ENCODE measurements around the gene FBXL14. TPM values are rescaled to one million over a fixed set of nuclear protein-coding genes. Genes with fewer than 3 reads are reported as not detected.

The FBXL14 gene
- total RNA-seq, 1 experiment from 2014 or later: 19.3 TPM

DNA sequence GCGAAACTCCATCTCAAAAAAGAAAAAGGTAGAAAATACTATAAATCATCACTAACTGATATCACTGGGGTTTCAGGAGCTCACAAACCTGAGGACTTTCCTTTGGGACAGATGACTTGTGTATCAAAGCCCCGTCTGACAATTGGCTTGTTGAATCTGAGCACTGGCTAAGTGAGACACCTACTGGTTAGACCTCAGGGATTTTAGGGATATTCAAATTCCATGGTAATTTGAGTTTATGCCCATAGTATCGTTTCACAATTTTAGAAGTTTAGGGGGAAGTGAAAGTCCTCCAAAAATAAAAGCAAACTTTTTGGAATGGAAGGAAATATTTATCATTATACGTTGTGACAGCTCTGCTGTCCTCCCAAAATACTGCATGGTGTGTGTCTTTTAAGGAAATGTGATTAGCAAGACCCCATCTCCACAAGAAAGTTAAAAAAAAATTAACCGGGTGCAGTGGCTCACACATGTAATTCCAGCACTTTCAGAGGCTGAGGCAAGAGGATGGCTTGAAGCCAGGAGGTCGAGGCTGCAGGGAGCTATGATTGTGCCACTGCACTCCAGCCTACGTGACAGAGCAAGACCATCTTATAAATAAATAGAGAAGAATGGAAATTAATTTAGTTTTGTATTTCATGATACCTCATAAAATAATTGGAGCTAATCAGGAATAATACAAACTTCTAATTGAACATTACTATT lies 49.2 kb downstream of the FBXL14 start:
- TF ChIP-seq, protein P1, sequence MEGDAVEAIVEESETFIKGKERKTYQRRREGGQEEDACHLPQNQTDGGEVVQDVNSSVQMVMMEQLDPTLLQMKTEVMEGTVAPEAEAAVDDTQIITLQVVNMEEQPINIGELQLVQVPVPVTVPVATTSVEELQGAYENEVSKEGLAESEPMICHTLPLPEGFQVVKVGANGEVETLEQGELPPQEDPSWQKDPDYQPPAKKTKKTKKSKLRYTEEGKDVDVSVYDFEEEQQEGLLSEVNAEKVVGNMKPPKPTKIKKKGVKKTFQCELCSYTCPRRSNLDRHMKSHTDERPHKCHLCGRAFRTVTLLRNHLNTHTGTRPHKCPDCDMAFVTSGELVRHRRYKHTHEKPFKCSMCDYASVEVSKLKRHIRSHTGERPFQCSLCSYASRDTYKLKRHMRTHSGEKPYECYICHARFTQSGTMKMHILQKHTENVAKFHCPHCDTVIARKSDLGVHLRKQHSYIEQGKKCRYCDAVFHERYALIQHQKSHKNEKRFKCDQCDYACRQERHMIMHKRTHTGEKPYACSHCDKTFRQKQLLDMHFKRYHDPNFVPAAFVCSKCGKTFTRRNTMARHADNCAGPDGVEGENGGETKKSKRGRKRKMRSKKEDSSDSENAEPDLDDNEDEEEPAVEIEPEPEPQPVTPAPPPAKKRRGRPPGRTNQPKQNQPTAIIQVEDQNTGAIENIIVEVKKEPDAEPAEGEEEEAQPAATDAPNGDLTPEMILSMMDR (conservative IDR thresholded peaks at IDR 0.05; ENCODE audit: low read depth, low read length): peak; percentile 53
- TF ChIP-seq EZH2 (IDR thresholded peaks at IDR 0.05; ENCODE audit: borderline replicate concordance, low read depth, low read length, poor library complexity, severe bottlenecking): no peak
- BruUV-seq (replicated peaks): no TSS peak
- H3K27me3 ChIP-seq (replicated peaks; ENCODE audit: insufficient read depth, low read depth, low read length, poor library complexity): no peaks in the 10 kb centered on the region
- H3K4me1 ChIP-seq (ENCODE audit: insufficient read depth, low read length, poor library complexity, severe bottlenecking): no peaks in the 10 kb centered on the region
- no peaks in the 10 kb centered on the region for H3K9me3 ChIP-seq (ENCODE audit: low read depth, low read length, poor library complexity, severe bottlenecking)
- no peaks in the 10 kb centered on the region for H3K36me3 ChIP-seq (ENCODE audit: insufficient read depth, low read length, poor library complexity, severe bottlenecking)
- H3K27ac ChIP-seq (ENCODE audit: low read depth, low read length, poor library complexity, severe bottlenecking): no peak overlapping the region
- CTCF ChIA-PET: interaction anchor here (0.7 to 1.4 kb wide), 2 partner anchors 427 to 1979 kb away, joined by 3 to 5 read pairs; no protein-coding TSS in a partner anchor
- intact Hi-C loops (cut with micrococcal nuclease; ENCODE audit: unreplicated experiment): loop anchor here (10.0 kb wide), 1 partner anchor 430 kb away; no protein-coding TSS in a partner anchor
- no peak overlapping the region for H3K4me3 ChIP-seq (ENCODE audit: low read depth, low read length, poor library complexity, severe bottlenecking)
- POLR2A ChIA-PET (ENCODE audit: low non-redundant PET): no interaction called here
- peak; percentile 53 for DNase-seq (ENCODE audit: low spot score)

DNA sequence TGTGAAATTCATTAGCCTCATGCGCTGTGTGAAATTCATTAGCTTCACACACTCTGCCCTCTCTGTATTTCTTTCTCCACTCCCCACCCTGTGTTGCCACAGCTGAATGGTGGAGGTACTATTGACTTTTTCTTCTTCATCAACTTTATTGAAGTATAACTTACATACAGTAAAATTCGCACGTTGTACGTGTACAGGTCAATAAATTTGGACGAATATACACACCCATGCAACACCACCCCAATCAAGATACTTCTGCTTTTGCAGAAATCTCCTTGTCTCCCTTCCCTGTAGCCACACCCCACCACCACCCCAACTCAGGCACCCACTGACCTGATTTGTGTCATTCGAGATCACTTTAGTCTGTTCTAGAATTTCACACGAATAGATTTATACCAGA lies 51.8 kb downstream of the FBXL14 start:
- intact Hi-C loops (cut with micrococcal nuclease; ENCODE audit: unreplicated experiment): loop anchor here (10.0 kb wide), 1 partner anchor 428 kb away; no protein-coding TSS in a partner anchor
- ChIA-PET CTCF (interaction anchor here (0.6 kb wide), 1 partner anchor 408 kb away, joined by 3 read pairs; no protein-coding TSS in a partner anchor), POLR2A (ENCODE audit: low non-redundant PET) (no interaction called here)
- Histone ChIP-seq H3K4me3 (ENCODE audit: low read depth, low read length, poor library complexity, severe bottlenecking) (no peak overlapping the region), H3K36me3 (ENCODE audit: insufficient read depth, low read length, poor library complexity, severe bottlenecking) (no peaks in the 10 kb centered on the region), H3K27me3 (replicated peaks; ENCODE audit: insufficient read depth, low read depth, low read length, poor library complexity) (no peaks in the 10 kb centered on the region), H3K27ac (ENCODE audit: low read depth, low read length, poor library complexity, severe bottlenecking) (no peak overlapping the region), H3K4me1 (ENCODE audit: insufficient read depth, low read length, poor library complexity, severe bottlenecking) (no peaks in the 10 kb centered on the region), H3K9me3 (ENCODE audit: low read depth, low read length, poor library complexity, severe bottlenecking) (no peaks in the 10 kb centered on the region)
- TF ChIP-seq, protein P1 (conservative IDR thresholded peaks at IDR 0.05; ENCODE audit: low read depth, low read length): no peak
- no peak for TF ChIP-seq EZH2 (IDR thresholded peaks at IDR 0.05; ENCODE audit: borderline replicate concordance, low read depth, low read length, poor library complexity, severe bottlenecking)
- BruUV-seq (replicated peaks): no TSS peak
- DNase-seq (ENCODE audit: low spot score): no peak

DNA sequence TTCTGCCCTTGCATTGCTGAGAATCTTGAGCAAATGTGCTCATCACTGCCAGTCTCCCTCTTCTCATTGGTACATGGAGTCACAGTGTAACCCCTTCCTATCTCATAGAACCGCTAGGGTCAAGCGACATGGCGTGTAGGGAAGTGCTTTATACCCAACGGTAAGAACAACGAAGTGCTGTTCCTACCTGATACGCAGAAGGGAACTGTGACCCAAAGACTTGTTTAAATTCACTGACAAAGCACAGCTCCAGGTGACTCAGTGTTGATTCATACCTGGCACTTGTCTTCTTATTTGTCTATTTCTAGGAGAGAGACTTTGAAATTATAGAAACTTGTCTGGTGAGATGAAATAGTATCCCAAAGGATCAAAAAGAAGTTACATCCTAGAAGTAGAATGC lies 53.7 kb downstream of the FBXL14 start:
- no TSS peak for BruUV-seq (replicated peaks)
- POLR2A ChIA-PET (ENCODE audit: low non-redundant PET): no interaction called here
- Histone ChIP-seq H3K9me3 (ENCODE audit: low read depth, low read length, poor library complexity, severe bottlenecking) (no peaks in the 10 kb centered on the region), H3K27me3 (replicated peaks; ENCODE audit: insufficient read depth, low read depth, low read length, poor library complexity) (no peaks in the 10 kb centered on the region), H3K27ac (ENCODE audit: low read depth, low read length, poor library complexity, severe bottlenecking) (no peak overlapping the region), H3K36me3 (ENCODE audit: insufficient read depth, low read length, poor library complexity, severe bottlenecking) (no peaks in the 10 kb centered on the region), H3K4me1 (ENCODE audit: insufficient read depth, low read length, poor library complexity, severe bottlenecking) (no peaks in the 10 kb centered on the region), H3K4me3 (ENCODE audit: low read depth, low read length, poor library complexity, severe bottlenecking) (no peak overlapping the region)
- no peak for DNase-seq (ENCODE audit: low spot score)
- intact Hi-C loops (cut with micrococcal nuclease; ENCODE audit: unreplicated experiment): loop anchor here (10.0 kb wide), 1 partner anchor 426 kb away; no protein-coding TSS in a partner anchor
- no peak for TF ChIP-seq EZH2 (IDR thresholded peaks at IDR 0.05; ENCODE audit: borderline replicate concordance, low read depth, low read length, poor library complexity, severe bottlenecking)
- TF ChIP-seq, protein P1 (conservative IDR thresholded peaks at IDR 0.05; ENCODE audit: low read depth, low read length): no peak
- CTCF ChIA-PET: no interaction called here
